GM23338 (cell line): ENCODE measurements around the gene SLK. TPM values are rescaled to one million over a fixed set of nuclear protein-coding genes. Genes with fewer than 3 reads are reported as not detected.

Experiments
- ATAC-seq: fragments of 200-7000 bp; cut with Tn5 transposase; 3 replicates; pipeline ENCODE4 v1.9.1; 2020
- DNase-seq: peaks from one replicate; pipeline ENCODE4 v3.0.0-alpha.2; 2015; ENCODE audit warnings: low spot score
- H2AFZ ChIP-seq: fragments of 200-600 bp; sonication (generic); 2 replicates; pipeline ENCODE4 v1.8.0; 2016; ENCODE audit warnings: antibody characterized with exemption, mild to moderate bottlenecking, moderate library complexity
- H3F3A ChIP-seq: fragments of 200-600 bp; sonication (generic); replicated peaks from 2 replicates; pipeline ENCODE4 v1.8.0; 2017; ENCODE audit warnings: antibody characterized with exemption, mixed run types, low read depth
- H3K27ac ChIP-seq: fragments of 200-600 bp; sonication (generic); 2 replicates; pipeline ENCODE4 v1.6.1; 2016; ENCODE audit warnings: low read depth
- H3K27me3 ChIP-seq: fragments of 200-600 bp; sonication (generic); 2 replicates; pipeline ENCODE4 v1.8.0; 2016; ENCODE audit warnings: mild to moderate bottlenecking, mixed run types, moderate library complexity; ENCODE audit not compliant: insufficient read depth
- H3K36me3 ChIP-seq: fragments of 200-600 bp; sonication (generic); 2 replicates; pipeline ENCODE4 v1.8.0; 2016; ENCODE audit warnings: mild to moderate bottlenecking; ENCODE audit not compliant: insufficient read depth
- H3K4me1 ChIP-seq: fragments of 200-600 bp; sonication (generic); 2 replicates; pipeline ENCODE4 v1.8.0; 2016; ENCODE audit warnings: mild to moderate bottlenecking, moderate library complexity; ENCODE audit not compliant: insufficient read depth
- H3K4me2 ChIP-seq: fragments of 200-600 bp; sonication (generic); 2 replicates; pipeline ENCODE4 v1.7.1; 2017; ENCODE audit warnings: mixed run types
- H3K4me3 ChIP-seq: fragments of 200-600 bp; sonication (generic); 2 replicates; pipeline ENCODE4 v1.6.1; 2016; ENCODE audit warnings: mixed run types
- H3K79me2 ChIP-seq: fragments of 200-600 bp; sonication (generic); replicated peaks from 2 replicates; pipeline ENCODE4 v1.8.0; 2017; ENCODE audit warnings: mild to moderate bottlenecking; ENCODE audit not compliant: insufficient read depth
- H3K9me2 ChIP-seq: fragments of 200-600 bp; sonication (generic); 2 replicates; pipeline ENCODE4 v1.8.0; 2017; ENCODE audit not compliant: insufficient read depth
- H4K20me1 ChIP-seq: fragments of 200-600 bp; sonication (generic); replicated peaks from 2 replicates; pipeline ENCODE4 v1.8.0; 2017; ENCODE audit warnings: mild to moderate bottlenecking; ENCODE audit not compliant: insufficient read depth
- H3K27ac Mint-ChIP-seq: 2 replicates; pipeline ENCODE4 v1.8.0; 2020; ENCODE audit warnings: inconsistent platforms, mild to moderate bottlenecking, moderate library complexity, mixed read lengths
- H3K27me3 Mint-ChIP-seq: 3 replicates; pipeline ENCODE4 v1.8.0; 2022; ENCODE audit warnings: low read depth, mild to moderate bottlenecking, moderate library complexity, mixed read lengths, inconsistent platforms; ENCODE audit not compliant: insufficient read depth, poor library complexity
- H3K36me3 Mint-ChIP-seq: 3 replicates; pipeline ENCODE4 v1.8.0; 2021; ENCODE audit warnings: low read depth, mild to moderate bottlenecking, inconsistent platforms, moderate library complexity, mixed read lengths
- H3K4me1 Mint-ChIP-seq: 3 replicates; pipeline ENCODE4 v1.8.0; 2020; ENCODE audit warnings: mild to moderate bottlenecking, inconsistent platforms, mixed read lengths
- H3K4me3 Mint-ChIP-seq: 3 replicates; pipeline ENCODE4 v1.8.0; 2021; ENCODE audit warnings: moderate library complexity, mild to moderate bottlenecking, inconsistent platforms, mixed read lengths
- H3K9me3 Mint-ChIP-seq: 3 replicates; pipeline ENCODE4 v1.8.0; 2020; ENCODE audit warnings: moderate library complexity, mild to moderate bottlenecking, inconsistent platforms, mixed read lengths
- CREB1 ChIP-seq: fragments of 250-450 bp; sonication (Bioruptor Pico); IDR thresholded peaks from 2 replicates; pipeline ENCODE4 v1.5.0; 2020; ENCODE audit warnings: low read depth, mild to moderate bottlenecking, moderate library complexity
- EZH2 ChIP-seq: fragments of 200-600 bp; sonication (generic); IDR thresholded peaks from one replicate; pipeline ENCODE4 v1.8.0; 2017; ENCODE audit warnings: antibody characterized with exemption, mild to moderate bottlenecking, low read depth; ENCODE audit not compliant: unreplicated experiment
- EZH2phosphoT487 ChIP-seq: fragments of 200-600 bp; sonication (generic); IDR thresholded peaks from one replicate; pipeline ENCODE4 v1.8.1; 2018; ENCODE audit warnings: antibody characterized with exemption; ENCODE audit not compliant: unreplicated experiment
- JUNB ChIP-seq: IDR thresholded peaks from one replicate; pipeline ENCODE4 v1.6.1; 2016; ENCODE audit warnings: antibody characterized with exemption; ENCODE audit not compliant: unreplicated experiment
- NANOG ChIP-seq: IDR thresholded peaks from 2 replicates; pipeline ENCODE4 v1.6.1; 2016; ENCODE audit warnings: antibody characterized with exemption, borderline replicate concordance
- POLR2AphosphoS5 ChIP-seq: IDR thresholded peaks from 2 replicates; pipeline ENCODE4 v1.6.1; 2016; ENCODE audit warnings: antibody characterized with exemption, low read depth
- ZNF114 ChIP-seq: fragments of 250-450 bp; sonication (Bioruptor Pico); IDR thresholded peaks from 2 replicates; pipeline ENCODE4 v1.5.0; 2020; ENCODE audit warnings: mild to moderate bottlenecking, moderate library complexity
- ZNF331 ChIP-seq: fragments of 250-450 bp; sonication (Bioruptor Pico); IDR thresholded peaks from 2 replicates; pipeline ENCODE4 v1.5.0; 2020; ENCODE audit warnings: low read depth, mild to moderate bottlenecking, moderate library complexity
- ZNF462 ChIP-seq: fragments of 250-450 bp; sonication (Bioruptor Pico); IDR thresholded peaks from 2 replicates; pipeline ENCODE4 v1.5.0; 2020; ENCODE audit warnings: mild to moderate bottlenecking, moderate library complexity
- polyA plus RNA-seq: library from polyadenylated mRNA; unstranded; fragments of >200 nt; fragmentation: Nextera tagmentation; extraction: Ambion mirVana; gene quantifications from 2 replicates; pipeline ENCODE4 v1.2.1, GENCODE V29; 2016
- total RNA-seq: library from RNA; depleted of rRNA; stranded (reverse); fragments of >200 nt; shearing (Covaris generic); gene quantifications from 2 replicates; pipeline ENCODE4 v1.2.3, GENCODE V29; 2014

The SLK gene
- total and polyA plus RNA-seq, 2 experiments from 2014 or later, result 8.4 to 21.5 TPM

GRCh38 chr10:104034401-104035193, 67.7 kb downstream of the SLK start:
- Histone ChIP-seq H3K79me2 (no peaks in the 10 kb centered on the region), H3K36me3 (no peaks in the 10 kb centered on the region), H3K27me3 (no peaks in the 10 kb centered on the region), H3K27ac (no peak overlapping the region), H3K4me3 (no peak overlapping the region), H4K20me1 (no peaks in the 10 kb centered on the region), H3K4me2 (no peak overlapping the region), H2AFZ (no peak overlapping the region), H3F3A (no peaks in the 10 kb centered on the region), H3K4me1 (peaks cover 15% of the 10 kb centered on the region), H3K9me2 (no peaks in the 10 kb centered on the region)
- ATAC-seq (peak; percentile 11; the same call in 1 of the 3 replicates), DNase-seq (no peak)
- H3K27ac Mint-ChIP-seq, result no peak overlapping the region
- peaks cover 15% of the 10 kb centered on the region for H3K27me3 Mint-ChIP-seq
- H3K9me3 Mint-ChIP-seq, result no peaks in the 10 kb centered on the region; the same call in 2 of the 3 replicates
- H3K36me3 Mint-ChIP-seq, result no peaks in the 10 kb centered on the region; the same call in 2 of the 3 replicates
- H3K4me1 Mint-ChIP-seq, result peaks cover 26% of the 10 kb centered on the region
- TF ChIP-seq EZH2 (no peak), CREB1 (CRISPR knock-in tag) (0 out of 2 replicates have a peak, but pooled peaks have one; percentile 23)
- H3K4me3 Mint-ChIP-seq, result no peak overlapping the region

GRCh38 chr10:104035194-104036068, 68.5 kb downstream of the SLK start:
- no peak for DNase-seq
- no peaks in the 10 kb centered on the region for H3K36me3 ChIP-seq
- no peaks in the 10 kb centered on the region; the same call in 2 of the 3 replicates for H3K36me3 Mint-ChIP-seq
- no peak overlapping the region for H2AFZ ChIP-seq
- no peak for TF ChIP-seq JUNB
- no peak for TF ChIP-seq NANOG
- no peak for TF ChIP-seq ZNF331 (CRISPR knock-in tag)
- TF ChIP-seq EZH2, result no peak
- TF ChIP-seq EZH2phosphoT487, result no peak
- no peak overlapping the region for H3K27ac Mint-ChIP-seq
- no peaks in the 10 kb centered on the region for H3K79me2 ChIP-seq
- no peak for ATAC-seq
- no peaks in the 10 kb centered on the region for H3F3A ChIP-seq
- no peaks in the 10 kb centered on the region for H3K9me2 ChIP-seq
- H3K27ac ChIP-seq, result no peak overlapping the region
- no peak overlapping the region for H3K4me3 ChIP-seq
- H3K9me3 Mint-ChIP-seq, result no peaks in the 10 kb centered on the region; the same call in 2 of the 3 replicates
- no peaks in the 10 kb centered on the region for H4K20me1 ChIP-seq
- no peaks in the 10 kb centered on the region for H3K27me3 ChIP-seq
- no peak overlapping the region for H3K4me3 Mint-ChIP-seq
- peaks cover 15% of the 10 kb centered on the region for H3K27me3 Mint-ChIP-seq
- no peak overlapping the region for H3K4me2 ChIP-seq
- H3K4me1 ChIP-seq, result peaks cover 15% of the 10 kb centered on the region
- peaks cover 26% of the 10 kb centered on the region for H3K4me1 Mint-ChIP-seq

GRCh38 chr10:104036069-104036384, 69.1 kb downstream of the SLK start:
- no peak for ATAC-seq
- no peaks in the 10 kb centered on the region for H3F3A ChIP-seq
- H3K4me2 ChIP-seq, result no peak overlapping the region
- no peak overlapping the region for H3K4me3 Mint-ChIP-seq
- H2AFZ ChIP-seq, result no peak overlapping the region
- H3K36me3 Mint-ChIP-seq, result no peaks in the 10 kb centered on the region; the same call in 2 of the 3 replicates
- no peaks in the 10 kb centered on the region for H3K9me2 ChIP-seq
- DNase-seq, result no peak
- H3K79me2 ChIP-seq, result no peaks in the 10 kb centered on the region
- no peak overlapping the region for H3K27ac Mint-ChIP-seq
- peaks cover 15% of the 10 kb centered on the region for H3K27me3 Mint-ChIP-seq
- H4K20me1 ChIP-seq, result no peaks in the 10 kb centered on the region
- no peak overlapping the region for H3K27ac ChIP-seq
- no peak overlapping the region for H3K4me3 ChIP-seq
- H3K27me3 ChIP-seq, result no peaks in the 10 kb centered on the region
- peaks cover 15% of the 10 kb centered on the region for H3K4me1 ChIP-seq
- H3K4me1 Mint-ChIP-seq, result peaks cover 26% of the 10 kb centered on the region
- H3K36me3 ChIP-seq, result no peaks in the 10 kb centered on the region
- no peaks in the 10 kb centered on the region; the same call in 2 of the 3 replicates for H3K9me3 Mint-ChIP-seq
- TF ChIP-seq EZH2phosphoT487 (no peak), ZNF331 (CRISPR knock-in tag) (no peak), ZNF462 (CRISPR knock-in tag) (no peak), POLR2AphosphoS5 (no peak), CREB1 (CRISPR knock-in tag) (no peak), ZNF114 (no peak), JUNB (no peak)
